HepG2 (cell line): ENCODE results near the gene SLC1A2. TPM values are rescaled to one million over a fixed set of nuclear protein-coding genes. Genes with fewer than 3 reads are reported as not detected.

Experiments used
- ATAC-seq: fragments of 200-7000 bp; cut with Tn5 transposase; 3 replicates; pipeline ENCODE4 v1.9.1; 2020; ENCODE audit warnings: mild to moderate bottlenecking, moderate library complexity
- BruUV-seq: library from RNA; stranded (reverse); fragments of 400-500 nt; replicated peaks from 2 replicates; lab custom pipeline; 2021; lab: Mats Ljungman, UMichigan
- CTCF ChIA-PET: fragments of 300-600 bp; formaldehyde crosslinking; extraction: SDS; loops from one replicate; lab custom pipeline; 2021; ENCODE audit warnings: low total read pairs, inconsistent platforms, low intra/inter-chr PET ratio; lab: Yijun Ruan, JAX
- POLR2A ChIA-PET: fragments of 350-600 bp; sonication (Branson Sonifier 250); formaldehyde crosslinking; loops from one replicate; lab custom pipeline; 2020; ENCODE audit warnings: antibody characterized with exemption, inconsistent platforms; lab: Yijun Ruan, JAX
- DNase-seq: peaks from one replicate; pipeline ENCODE4 v3.0.0-alpha.2; 2015; ENCODE audit warnings: low spot score
- FAIRE-seq: peaks from 3 replicates; lab custom pipeline; 2011; peaks lifted over from hg19 to GRCh38; lab: Jason Lieb, UNC
- H2AFZ ChIP-seq: one replicate; pipeline ENCODE4 v1.6.1; 2011; ENCODE audit warnings: low read length, inconsistent platforms
- H3K27ac ChIP-seq: fragments of 300-600 bp; 3 replicates; pipeline ENCODE4 v1.8.0; 2011; ENCODE audit warnings: mixed run types, mild to moderate bottlenecking, mixed read lengths, low read length, inconsistent platforms; ENCODE audit not compliant: insufficient read depth; ENCODE audit errors: extremely low read length
- H3K27me3 ChIP-seq, 2 experiments: fragments of 200-600 bp in 1 of 2; 2 replicates in 1 of 2; 3 replicates in 1 of 2; pipeline versions ENCODE4 v1.6.0 to v1.8.0; 2011; ENCODE audit warnings: low read length in 2 of 2, mild to moderate bottlenecking in 2 of 2, moderate library complexity in 2 of 2, inconsistent platforms in 1 of 2; ENCODE audit not compliant: insufficient read depth in 2 of 2, control insufficient read depth in 1 of 2
- H3K36me3 ChIP-seq, 2 experiments: fragments of 200-600 bp in 1 of 2; replicated peaks in 1 of 2; 2 replicates in 1 of 2; 3 replicates in 1 of 2; pipeline versions ENCODE4 v1.5.1 to v1.8.0; 2011; ENCODE audit warnings: low read length in 2 of 2, inconsistent platforms in 1 of 2; ENCODE audit not compliant: insufficient read depth in 2 of 2, control insufficient read depth in 1 of 2
- H3K4me1 ChIP-seq: 2 replicates; pipeline ENCODE4 v1.5.1; 2012; ENCODE audit warnings: low read length, inconsistent platforms; ENCODE audit not compliant: insufficient read depth
- H3K4me2 ChIP-seq: 2 replicates; pipeline ENCODE4 v1.6.0; 2011; ENCODE audit warnings: low read depth, low read length, inconsistent platforms
- H3K4me3 ChIP-seq, 3 experiments: fragments of 200-600 bp in 1 of 3; sonication (generic), shearing (Covaris generic) in 1 of 3; replicated peaks in 1 of 3; 2 replicates each; pipeline ENCODE4 v1.5.1; 2011 to 2016; ENCODE audit warnings: low read length in 3 of 3, inconsistent platforms in 2 of 3, low read depth in 2 of 3, mild to moderate bottlenecking in 2 of 3, control low read depth in 1 of 3, mixed read lengths in 1 of 3; ENCODE audit not compliant: insufficient read depth in 1 of 3
- H3K79me2 ChIP-seq: one replicate; pipeline ENCODE4 v1.6.1; 2011; ENCODE audit warnings: low read length, inconsistent platforms; ENCODE audit not compliant: insufficient read depth
- H3K9ac ChIP-seq: 2 replicates; pipeline ENCODE4 v1.6.0; 2011; ENCODE audit warnings: mild to moderate bottlenecking, low read depth, low read length, inconsistent platforms; ENCODE audit not compliant: insufficient read depth
- H3K9me3 ChIP-seq: 2 replicates; pipeline ENCODE4 v1.5.1; 2012; ENCODE audit warnings: mild to moderate bottlenecking, low read length
- H4K20me1 ChIP-seq: 2 replicates; pipeline ENCODE4 v1.6.0; 2011; ENCODE audit warnings: inconsistent platforms, mild to moderate bottlenecking, low read length, moderate library complexity; ENCODE audit not compliant: insufficient read depth
- CEBPB ChIP-seq: IDR thresholded peaks from 2 replicates; pipeline ENCODE4 v1.6.1; 2011; ENCODE audit warnings: low read depth, low read length, improper control_type of control experiment, borderline replicate concordance
- CTCF ChIP-seq: sonication (generic); formaldehyde crosslinking; IDR thresholded peaks from 2 replicates; pipeline ENCODE4 v1.5.0; 2020; ENCODE audit warnings: mild to moderate bottlenecking, missing genetic modification reagents, moderate library complexity
- LCORL ChIP-seq, 2 experiments: fragments of 450-650 bp in 1 of 2; sonication (generic) in 1 of 2; formaldehyde crosslinking in 1 of 2; IDR thresholded peaks; 2 replicates each; pipeline versions ENCODE4 v1.5.0 to v1.6.1; 2017 to 2020; ENCODE audit warnings: antibody characterized with exemption in 1 of 2, missing genetic modification reagents in 1 of 2
- NCOR1 ChIP-seq: fragments of 200-600 bp; sonication (generic); IDR thresholded peaks from 2 replicates; pipeline ENCODE4 v1.7.0; 2017; ENCODE audit warnings: antibody characterized with exemption, low read length, borderline replicate concordance
- NFYB ChIP-seq: sonication (generic); formaldehyde crosslinking; IDR thresholded peaks from 2 replicates; pipeline ENCODE4 v1.4.0; 2020; ENCODE audit warnings: missing genetic modification reagents
- RAD51 ChIP-seq: fragments of 450-650 bp; IDR thresholded peaks from 2 replicates; pipeline ENCODE4 v1.6.1; 2016; ENCODE audit warnings: borderline replicate concordance
- SETDB1 ChIP-seq: sonication (generic); formaldehyde crosslinking; IDR thresholded peaks from 2 replicates; pipeline ENCODE4 v1.5.1; 2020; ENCODE audit warnings: missing genetic modification reagents, mild to moderate bottlenecking, borderline replicate concordance
- SMC3 ChIP-seq: IDR thresholded peaks from 2 replicates; pipeline ENCODE4 v1.6.1; 2011; ENCODE audit warnings: low read length, improper control_type of control experiment
- SOX5 ChIP-seq: IDR thresholded peaks from 2 replicates; pipeline ENCODE4 v1.6.1; 2016; ENCODE audit warnings: borderline replicate concordance
- SP1 ChIP-seq, 2 experiments: fragments of 450-650 bp in 1 of 2; sonication (generic) in 1 of 2; formaldehyde crosslinking in 1 of 2; IDR thresholded peaks; 2 replicates each; pipeline versions ENCODE4 v1.4.0 to v1.6.1; 2016 to 2020; ENCODE audit warnings: missing genetic modification reagents in 1 of 2
- TP53 ChIP-seq: sonication (generic); formaldehyde crosslinking; conservative IDR thresholded peaks from 2 replicates; pipeline ENCODE4 v1.4.0; 2020; ENCODE audit warnings: missing genetic modification reagents
- ZNF7 ChIP-seq: IDR thresholded peaks from 2 replicates; pipeline ENCODE4 v1.6.1; 2016; ENCODE audit warnings: missing biosample characterization, missing genetic modification reagents
- ZNF746 ChIP-seq: sonication (generic); formaldehyde crosslinking; IDR thresholded peaks from 2 replicates; pipeline ENCODE4 v1.8.0; 2022; ENCODE audit warnings: mild to moderate bottlenecking, missing genetic modification reagents
- ZNF766 ChIP-seq: sonication (generic); formaldehyde crosslinking; IDR thresholded peaks from 2 replicates; pipeline ENCODE4 v1.5.0; 2020; ENCODE audit warnings: missing genetic modification reagents, borderline replicate concordance
- ZSCAN31 ChIP-seq: sonication (generic); formaldehyde crosslinking; IDR thresholded peaks from 2 replicates; pipeline ENCODE4 v1.5.0; 2020; ENCODE audit warnings: low read depth, mild to moderate bottlenecking, missing genetic modification reagents
- WGBS: methylation state at CpG from one replicate; pipeline ENCODE4 v1.1.6; 2017; ENCODE audit warnings: low lambda C conversion rate; 5-methylcytosine and 5-hydroxymethylcytosine counted together
- in situ Hi-C: cut with HindIII; loops from 2 replicates; pipeline ENCODE4 v1.10.0; 2017; ENCODE audit warnings: low pct_unique_long_range_greater_than_20kb; ENCODE audit not compliant: extremely low pct_ligation_motif_present
- intact Hi-C: fragments of 100-400 bp; cut with micrococcal nuclease; formaldehyde crosslinking; loops from one replicate; pipeline ENCODE4 v1.10.0; 2022; ENCODE audit not compliant: unreplicated experiment
- polyA plus RNA-seq, 8 experiments: library from polyadenylated mRNA; depleted of rRNA in 3 of 8; stranded (reverse) in 7 of 8; unstranded in 1 of 8; fragments of >200 nt; fragmentation: Illumina TruSeq in 4 of 8; extraction: Trizol in 4 of 8; gene quantifications; 2 replicates each; pipeline versions ENCODE4 v1.2.1 to v1.2.3, GENCODE V29; 2011 to 2016; ENCODE audit warnings: low read depth in 4 of 8, missing spikeins in 1 of 8, mixed read lengths in 1 of 8; ENCODE audit not compliant: insufficient read depth in 1 of 8
- total RNA-seq, 5 experiments: library from RNA; depleted of rRNA; stranded (reverse); fragments of >200 nt; fragmentation: Illumina TruSeq; extraction: Trizol; gene quantifications; 2 replicates each; pipeline ENCODE4 v1.2.3, GENCODE V29; 2016; ENCODE audit warnings: low read depth in 1 of 5
- TF ChIP-seq, protein P1 (sequence below): sonication (generic); formaldehyde crosslinking; conservative IDR thresholded peaks from 2 replicates; pipeline ENCODE4 v1.8.1; 2023; ENCODE audit warnings: missing genetic modification reagents

The SLC1A2 gene
- total and polyA plus RNA-seq, 2 of the 13 experiments (the other 11 are each of a cell fraction or from before 2014, with no cell fraction given), result 23.2 to 43.2 TPM

GRCh38 chr11:35271031-35271430 is 148.3 kb downstream of the SLC1A2 start (continued):
- no peak for TF ChIP-seq SMC3
- TF ChIP-seq RAD51, result no peak
- TF ChIP-seq NCOR1, result no peak
- TF ChIP-seq ZNF746 (CRISPR knock-in tag), result no peak
- TF ChIP-seq ZNF766 (CRISPR knock-in tag), result no peak
- TF ChIP-seq, all 625 proteins: peak for 0

DNA sequence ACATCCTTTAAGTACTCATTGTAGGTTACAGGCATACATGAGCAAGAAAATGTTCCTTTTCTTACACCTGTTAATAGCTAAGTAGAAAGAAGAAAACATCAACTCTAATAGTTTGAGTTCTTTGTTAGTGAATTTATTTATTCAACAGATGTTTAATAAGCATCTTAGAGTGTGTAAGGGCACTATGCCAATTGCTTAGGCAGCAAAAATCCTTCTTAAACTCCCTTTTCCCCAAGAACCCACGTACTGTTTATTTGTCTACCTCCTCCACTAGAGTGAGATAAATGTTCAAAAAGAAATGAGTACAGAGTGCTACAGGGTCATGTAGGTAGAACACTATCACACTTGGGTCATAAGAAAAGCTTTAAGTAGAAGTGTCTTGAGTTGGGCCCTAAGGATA is 149.0 kb downstream of the SLC1A2 start:
- Histone ChIP-seq H4K20me1 (no peaks in the 10 kb centered on the region), H3K27me3 (no peaks in the 10 kb centered on the region), H3K79me2 (no peaks in the 10 kb centered on the region), H3K9ac (no peak overlapping the region), H2AFZ (no peak overlapping the region), H3K36me3 (peaks cover 0 to 8% of the 10 kb centered on the region in 2 experiments; a peak in 1 of 5 replicates), H3K4me1 (no peaks in the 10 kb centered on the region), H3K4me2 (no peak overlapping the region), H3K27ac (no peak overlapping the region), H3K9me3 (no peaks in the 10 kb centered on the region), H3K4me3 (no peak overlapping the region)
- in situ Hi-C loops (no loop called here), intact Hi-C loops (no loop called here)
- FAIRE-seq (no peak), DNase-seq (no peak), ATAC-seq (no peak)
- ChIA-PET POLR2A (no interaction called here), CTCF (no interaction called here)
- WGBS, result 91% methylated on average over 1 of the region's 1 CpG
- no peak for TF ChIP-seq SOX5 (CRISPR knock-in tag)
- TF ChIP-seq SP1 (IDR thresholded peaks at IDR 0.05), result no peak
- no peak for TF ChIP-seq SP1 (CRISPR knock-in tag; IDR thresholded peaks at IDR 0.05)
- no peak for TF ChIP-seq SETDB1 (CRISPR knock-in tag)
- no peak for TF ChIP-seq NFYB (CRISPR knock-in tag)
- TF ChIP-seq CTCF (CRISPR knock-in tag), result no peak
- TF ChIP-seq RAD51, result no peak
- no peak for TF ChIP-seq TP53
- TF ChIP-seq ZNF7 (CRISPR knock-in tag), result no peak
- TF ChIP-seq LCORL (IDR thresholded peaks at IDR 0.05), result no peak
- no peak for TF ChIP-seq LCORL (CRISPR knock-in tag; IDR thresholded peaks at IDR 0.05)
- TF ChIP-seq CEBPB, result no peak
- TF ChIP-seq ZSCAN31, result no peak
- TF ChIP-seq, protein P1, sequence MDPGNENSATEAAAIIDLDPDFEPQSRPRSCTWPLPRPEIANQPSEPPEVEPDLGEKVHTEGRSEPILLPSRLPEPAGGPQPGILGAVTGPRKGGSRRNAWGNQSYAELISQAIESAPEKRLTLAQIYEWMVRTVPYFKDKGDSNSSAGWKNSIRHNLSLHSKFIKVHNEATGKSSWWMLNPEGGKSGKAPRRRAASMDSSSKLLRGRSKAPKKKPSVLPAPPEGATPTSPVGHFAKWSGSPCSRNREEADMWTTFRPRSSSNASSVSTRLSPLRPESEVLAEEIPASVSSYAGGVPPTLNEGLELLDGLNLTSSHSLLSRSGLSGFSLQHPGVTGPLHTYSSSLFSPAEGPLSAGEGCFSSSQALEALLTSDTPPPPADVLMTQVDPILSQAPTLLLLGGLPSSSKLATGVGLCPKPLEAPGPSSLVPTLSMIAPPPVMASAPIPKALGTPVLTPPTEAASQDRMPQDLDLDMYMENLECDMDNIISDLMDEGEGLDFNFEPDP, result no peak
- no TSS peak for BruUV-seq
